Activated CD4-positive, alpha-beta T cell treated with anti-CD3 and anti-CD28 coated beads for 1 hour (primary cell): ENCODE results near the gene ZKSCAN3.
"Not testable (repeated sequence)": the region's sequence is repeated elsewhere in the genome, so short reads cannot be mapped to it uniquely, and the experiment has no call there.

Source experiments
- DNase-seq: peaks from one replicate; pipeline ENCODE4 v3.0.0-alpha.2; 2020

Gene ZKSCAN3

DNA sequence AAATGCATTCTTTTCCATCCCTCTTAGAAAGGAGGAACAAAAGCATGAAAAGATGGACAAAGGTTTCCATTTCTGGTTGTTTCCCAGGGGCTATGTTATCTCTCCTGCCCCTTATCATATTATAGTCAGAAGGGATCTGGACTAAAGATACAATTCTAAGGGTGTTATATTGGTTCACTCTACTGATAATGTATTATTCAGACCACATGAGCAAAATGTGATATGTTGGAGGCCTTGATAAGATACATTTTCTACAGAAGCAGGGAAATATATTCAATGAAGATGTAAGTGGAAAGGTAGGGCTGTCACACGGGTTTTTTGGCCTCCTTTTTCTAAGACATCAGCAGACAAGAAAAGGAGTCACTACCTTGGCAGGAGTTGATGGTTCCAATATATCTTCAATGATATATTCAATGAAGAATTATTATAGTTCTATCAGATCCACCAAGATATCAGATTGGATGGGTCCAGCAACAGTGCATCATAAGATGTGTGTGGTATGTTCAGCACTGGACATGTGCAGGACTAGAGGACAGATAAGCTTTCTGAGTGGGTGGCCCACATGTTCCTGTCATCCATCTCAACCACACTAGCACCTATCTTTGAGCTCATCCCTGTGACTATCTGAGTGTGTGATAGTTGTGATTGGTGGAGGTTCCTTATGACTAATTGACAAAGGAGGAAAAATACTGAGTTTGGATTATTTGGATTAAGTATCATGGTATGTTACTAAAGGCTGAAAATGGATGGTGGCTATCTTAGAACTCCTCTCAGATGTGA is 5.7 kb upstream of the ZKSCAN3 start:
- DNase-seq = no peak

DNA sequence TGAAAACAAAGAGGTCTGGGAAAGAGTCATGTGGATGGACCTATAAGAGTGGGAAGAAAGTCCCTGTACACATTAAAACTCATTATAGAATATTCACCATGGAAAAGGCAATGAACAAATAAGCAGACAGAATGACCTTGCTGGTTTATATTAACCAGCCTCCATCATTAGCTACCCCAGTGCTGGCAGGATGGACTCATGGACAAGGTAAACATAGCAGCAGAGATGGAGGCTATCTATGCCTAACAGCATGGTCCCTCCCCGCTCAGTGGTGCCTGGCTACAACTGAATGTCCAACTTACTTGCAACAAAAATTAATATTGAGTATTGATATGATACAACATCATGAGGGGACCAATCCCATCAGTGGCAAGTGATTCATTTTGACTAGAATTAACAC is 4.5 kb upstream of the ZKSCAN3 start:
- no peak for DNase-seq

GRCh38 chr6:28347119-28347518 is 2.6 kb upstream of the ZKSCAN3 start:
- DNase-seq = no peak

DNA sequence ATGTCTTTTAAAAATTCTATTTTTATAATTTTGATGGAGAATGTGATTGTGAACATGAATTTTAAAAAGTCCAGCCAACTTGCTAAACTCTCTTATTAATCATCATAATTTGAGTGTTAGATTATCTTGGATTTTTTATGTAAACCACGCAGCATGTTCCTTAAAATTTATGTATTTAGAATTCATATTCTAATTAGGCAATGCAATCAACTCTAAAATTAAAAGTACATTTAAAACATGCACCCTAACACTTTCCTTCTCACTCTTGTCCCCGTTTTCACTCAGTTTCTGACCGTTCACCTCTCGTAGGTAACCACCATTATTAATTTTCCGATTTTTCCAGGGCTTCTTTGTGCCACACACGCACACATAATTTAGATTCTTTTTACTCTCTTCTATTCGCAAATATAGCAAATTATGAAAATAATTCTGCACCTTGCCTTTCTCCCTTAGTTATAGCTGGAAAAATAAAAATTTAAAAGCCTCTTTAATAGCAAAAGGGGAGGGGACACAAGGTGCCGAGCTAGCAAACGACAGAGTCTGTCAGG is 329 bp upstream of the ZKSCAN3 start:
- DNase-seq = no peak

DNA sequence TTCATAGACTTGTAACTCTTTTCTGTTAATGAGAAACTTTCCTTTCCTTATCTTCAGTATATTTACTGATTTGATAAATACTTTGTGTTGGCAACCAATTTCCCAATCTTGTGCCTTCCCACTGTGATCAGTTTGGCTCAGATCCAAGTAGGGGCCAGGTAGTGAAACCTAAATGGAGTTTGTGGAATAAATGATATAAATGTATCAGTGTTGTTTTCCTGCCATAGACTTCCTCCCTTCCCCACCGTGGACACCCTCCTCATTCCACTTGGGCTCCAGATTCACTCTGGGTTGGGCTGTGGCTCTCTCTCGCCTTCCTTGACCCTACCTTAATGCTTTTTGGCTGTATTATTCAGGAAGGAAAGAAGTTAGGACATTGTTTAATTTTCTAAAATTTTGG is 1.3 kb downstream of the ZKSCAN3 start:
- no peak for DNase-seq

GRCh38 chr6:28351493-28351925 is 1.8 kb downstream of the ZKSCAN3 start:
- DNase-seq = no peak

- no peak for DNase-seq
Measured at GRCh38 chr6:28353356-28353755, 3.6 kb downstream of the ZKSCAN3 start.

- no peak for DNase-seq
Measured at GRCh38 chr6:28353981-28354676, 4.4 kb downstream of the ZKSCAN3 start.

DNA sequence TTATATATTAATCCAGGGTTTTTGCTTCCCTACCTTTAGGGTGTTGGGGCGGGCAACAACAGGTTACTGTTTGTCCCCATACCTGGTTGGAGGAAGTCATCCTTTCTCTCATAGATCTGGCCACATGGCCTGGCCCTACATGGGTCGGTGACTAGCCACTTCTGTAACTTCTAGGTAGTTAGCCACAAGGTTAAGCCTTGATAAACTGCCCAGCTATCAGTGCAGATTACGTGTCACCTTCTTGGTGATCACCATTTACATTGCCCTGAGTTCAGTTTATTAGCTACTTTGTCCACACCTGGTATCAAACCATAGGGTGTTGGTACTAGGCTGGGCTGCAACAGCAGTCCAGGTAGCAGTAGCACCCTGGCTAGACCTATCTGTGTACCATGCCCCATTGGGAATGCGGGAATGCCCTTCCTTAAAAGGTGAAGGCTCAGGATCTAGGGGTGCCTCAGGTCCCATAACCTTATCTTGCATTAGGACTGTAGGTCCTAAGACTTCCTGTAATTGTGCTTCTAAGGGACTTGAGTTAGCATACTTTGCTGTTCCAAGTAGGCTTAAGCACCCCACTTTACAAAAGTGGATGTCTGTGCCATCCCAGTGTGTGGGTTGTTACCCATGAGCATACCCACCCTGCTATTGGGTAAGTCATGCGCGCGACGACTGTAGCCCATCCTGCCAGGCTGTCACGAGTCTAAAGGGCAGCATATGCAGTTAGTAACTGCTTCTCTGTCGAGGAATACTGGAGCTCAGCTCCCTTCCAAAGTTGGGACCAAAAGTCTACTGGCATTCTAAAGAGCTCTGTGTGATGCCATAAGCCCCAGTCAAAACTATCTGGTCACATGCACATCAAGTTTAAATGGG is 5.2 kb downstream of the ZKSCAN3 start:
- no peak for DNase-seq

DNA sequence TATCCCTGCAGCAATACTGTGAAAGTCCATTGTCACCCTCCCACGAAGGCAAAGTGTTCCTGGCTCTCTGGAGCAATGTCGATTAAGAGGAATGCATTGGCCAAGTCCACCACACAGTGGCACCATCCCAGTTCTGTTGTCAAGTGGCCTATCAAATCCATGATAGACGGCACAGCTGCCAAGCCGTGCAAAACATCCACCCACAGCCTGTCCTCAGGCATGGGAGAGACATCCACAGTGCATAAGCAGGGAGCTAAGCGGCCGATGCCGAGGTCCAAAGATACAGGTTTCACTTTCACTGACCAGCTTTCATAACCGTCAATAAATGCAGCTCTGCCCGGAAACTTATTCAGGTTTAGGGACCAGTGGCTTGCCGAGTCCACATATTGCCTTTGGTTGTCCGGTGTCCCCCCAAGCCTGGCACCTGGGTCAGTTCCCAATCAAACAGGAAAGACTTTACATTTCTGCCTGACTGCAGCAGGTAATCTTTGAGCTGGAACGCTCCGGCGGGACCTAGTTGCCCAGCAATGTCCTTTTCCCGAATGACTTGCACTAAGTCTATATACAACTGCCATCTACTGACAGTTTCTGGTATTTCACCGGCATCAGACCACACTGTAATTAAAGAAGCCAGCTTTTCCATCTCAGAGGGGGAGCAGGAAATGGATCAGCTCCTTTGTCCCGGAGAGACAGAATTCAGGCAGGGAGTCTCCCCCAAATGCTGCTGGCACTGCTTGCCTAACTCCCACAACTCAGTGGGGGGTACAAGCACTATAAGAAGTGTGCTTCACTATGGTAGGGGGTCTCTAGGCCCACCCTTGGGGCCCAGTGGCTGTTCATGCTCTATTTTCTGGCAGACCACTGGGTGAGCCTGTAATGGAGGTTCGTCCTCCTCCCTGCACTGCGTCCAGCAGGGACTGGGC is 6.3 kb downstream of the ZKSCAN3 start:
- peak; percentile 31 for DNase-seq

DNA sequence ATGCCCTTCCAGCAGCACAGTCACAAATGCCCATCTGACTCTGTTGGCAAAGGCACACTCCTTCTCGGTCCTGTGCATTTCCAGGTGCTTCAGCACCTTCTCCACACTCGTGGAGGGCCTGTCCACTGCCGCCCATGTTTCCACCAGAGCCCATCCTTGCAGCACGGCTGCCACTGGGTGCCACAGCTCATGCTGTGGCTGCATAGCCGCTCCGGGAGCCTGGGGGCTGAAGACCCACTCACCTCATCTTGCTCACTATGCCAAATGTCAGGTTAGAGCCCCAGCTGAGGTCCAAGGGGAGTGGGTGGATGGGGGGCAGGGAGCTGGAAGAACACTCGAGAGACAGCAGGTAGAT is 6.9 kb downstream of the ZKSCAN3 start:
- no peak for DNase-seq

GRCh38 chr6:28357036-28357435 is 7.3 kb downstream of the ZKSCAN3 start:
- no peak for DNase-seq

DNA sequence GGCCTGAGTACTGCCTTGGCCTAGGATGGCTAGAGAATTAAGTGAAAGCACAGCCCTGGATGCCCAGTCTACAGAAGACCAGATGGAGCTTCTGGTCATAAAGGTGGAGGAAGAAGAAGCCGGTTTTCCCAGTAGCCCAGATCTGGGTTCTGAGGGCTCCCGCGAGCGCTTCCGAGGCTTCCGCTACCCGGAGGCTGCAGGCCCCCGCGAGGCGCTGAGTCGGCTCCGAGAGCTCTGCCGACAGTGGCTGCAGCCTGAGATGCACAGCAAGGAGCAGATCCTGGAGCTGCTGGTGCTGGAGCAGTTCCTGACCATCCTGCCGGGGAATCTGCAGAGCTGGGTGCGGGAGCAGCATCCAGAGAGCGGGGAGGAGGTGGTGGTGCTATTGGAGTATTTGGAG is 9.8 kb downstream of the ZKSCAN3 start:
- DNase-seq = not testable (repeated sequence)

- no peak for DNase-seq
Measured at GRCh38 chr6:28360961-28361360, 11.2 kb downstream of the ZKSCAN3 start.

DNA sequence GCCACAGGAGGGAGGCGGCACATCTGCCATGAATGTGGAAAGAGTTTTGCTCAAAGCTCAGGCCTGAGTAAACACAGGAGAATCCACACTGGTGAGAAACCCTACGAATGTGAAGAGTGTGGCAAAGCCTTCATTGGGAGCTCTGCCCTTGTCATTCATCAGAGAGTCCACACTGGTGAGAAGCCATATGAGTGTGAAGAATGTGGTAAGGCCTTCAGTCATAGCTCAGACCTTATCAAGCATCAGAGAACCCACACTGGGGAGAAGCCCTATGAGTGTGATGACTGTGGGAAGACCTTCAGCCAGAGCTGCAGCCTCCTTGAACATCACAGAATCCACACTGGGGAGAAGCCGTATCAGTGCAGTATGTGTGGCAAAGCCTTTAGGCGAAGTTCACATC is 15.8 kb downstream of the ZKSCAN3 start:
- DNase-seq = not testable (repeated sequence)

DNA sequence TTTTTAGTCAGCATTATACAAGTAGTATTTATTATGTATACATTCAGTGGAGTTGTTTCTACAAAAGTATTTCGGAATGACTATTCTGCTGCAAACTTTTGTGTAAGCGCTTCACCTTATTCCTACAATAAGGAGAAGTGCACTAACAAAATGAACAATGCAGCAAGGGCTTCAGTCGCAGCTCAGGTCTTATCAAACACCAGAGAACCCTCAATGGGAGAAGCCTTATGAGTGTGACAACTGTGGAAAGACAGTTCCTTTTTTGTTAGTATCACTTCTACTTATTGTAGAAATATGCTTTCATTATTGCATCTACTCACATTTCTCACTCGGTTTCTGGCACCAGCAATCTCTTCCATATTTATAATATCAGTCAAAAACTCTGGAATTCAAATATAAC is 18.8 kb downstream of the ZKSCAN3 start:
- DNase-seq = no peak

GRCh38 chr6:28369463-28369862 is 19.7 kb downstream of the ZKSCAN3 start:
- no peak for DNase-seq

- no peak for DNase-seq
Measured at GRCh38 chr6:28370440-28370839, 20.7 kb downstream of the ZKSCAN3 start.

DNA sequence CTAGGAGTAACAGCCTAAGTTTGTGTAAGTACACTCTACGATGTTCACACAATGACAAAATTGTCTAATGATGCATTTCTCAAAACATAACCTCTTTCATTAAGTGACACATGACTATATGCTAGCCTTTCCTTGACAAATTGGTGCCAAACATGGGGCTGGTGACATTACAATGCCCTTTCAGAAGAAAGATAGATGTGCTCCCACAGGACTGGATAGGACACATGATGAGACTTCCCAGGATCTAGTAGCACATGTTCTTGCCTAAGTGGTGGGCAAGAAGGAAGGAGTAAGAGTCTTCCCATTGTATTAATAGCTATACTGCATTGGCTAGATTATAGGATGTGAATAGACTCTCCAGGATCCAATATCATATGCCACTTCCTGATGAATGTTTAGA is 21.5 kb downstream of the ZKSCAN3 start:
- DNase-seq = no peak

DNA sequence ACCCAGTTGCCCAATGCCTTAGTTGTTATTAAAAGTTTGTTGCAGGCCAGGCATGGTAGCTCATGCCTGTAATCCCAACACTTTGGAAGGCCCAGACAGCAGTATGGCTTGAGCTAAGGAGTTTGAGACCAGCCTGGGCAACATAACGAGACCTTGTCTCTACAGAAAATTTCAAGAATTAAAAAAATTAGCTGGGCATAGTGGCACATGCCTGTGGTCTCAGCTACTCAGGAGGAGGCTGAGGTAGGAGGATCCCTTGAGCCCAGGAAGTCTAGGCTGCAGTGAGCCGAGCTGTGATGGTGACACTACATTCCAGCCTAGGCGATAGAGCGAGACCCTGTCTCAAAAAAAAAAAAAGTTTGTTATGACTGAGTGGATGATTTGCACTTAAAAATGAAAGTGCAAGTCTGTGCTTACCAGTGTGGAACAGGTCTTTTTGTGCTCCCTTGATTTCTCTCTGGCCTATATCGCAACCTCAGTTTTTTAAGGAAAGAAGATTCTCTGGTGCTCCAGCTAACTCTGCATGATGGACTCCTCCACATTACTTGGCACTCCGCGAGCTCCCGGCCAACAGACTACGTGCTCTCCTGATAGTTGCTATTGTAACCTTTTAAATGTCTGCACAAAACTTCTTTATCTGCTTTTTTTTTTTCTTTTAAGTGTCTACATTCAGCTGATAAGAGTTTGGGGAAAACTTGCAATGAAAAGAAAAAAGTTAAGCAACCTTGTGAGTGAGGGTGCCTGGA is 22.1 kb downstream of the ZKSCAN3 start:
- no peak for DNase-seq

DNA sequence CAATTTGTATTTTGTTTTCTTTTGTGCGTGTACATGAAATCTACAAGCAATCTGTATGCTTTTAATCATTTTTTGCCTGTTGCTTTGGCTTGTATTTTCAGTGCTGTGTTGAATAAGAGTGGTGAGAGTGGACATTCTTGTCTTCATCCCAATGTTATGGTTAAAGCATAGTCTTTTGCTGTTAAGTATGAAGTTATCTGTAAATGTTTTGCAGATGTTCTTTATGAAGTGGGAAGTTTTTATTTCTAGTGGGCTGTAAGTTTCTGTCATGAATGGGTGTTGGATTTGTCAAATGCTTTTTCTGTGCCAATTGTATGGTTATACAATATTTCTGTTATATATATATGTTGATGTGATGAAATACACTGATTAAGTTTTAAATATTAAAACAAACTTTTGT is 24.2 kb downstream of the ZKSCAN3 start:
- no peak for DNase-seq
